ENCODE data around the gene RHAG.
"Not testable (repeated sequence)": the region's sequence is repeated elsewhere in the genome, so short reads cannot be mapped to it uniquely, and the experiment has no call there.

The RHAG gene

GRCh38 chr6:49634092-49634835 lies 2.4 kb downstream of the RHAG start:
- Histone ChIP-seq H3K9ac (no peak overlapping the region), H3K36me3 (ENCODE audit: control insufficient read depth, insufficient read depth, low read length) (no peaks in the 10 kb centered on the region), H3K4me2 (ENCODE audit: low read length) (no peak overlapping the region), H3K4me3 (ENCODE audit: low read depth, low read length) (no peak overlapping the region), H3K27ac (no peak overlapping the region), H2AFZ (no peak overlapping the region), H3K9me3 (ENCODE audit: control insufficient read depth, low read length) (no peaks in the 10 kb centered on the region), H3K27me3 (ENCODE audit: control insufficient read depth, insufficient read depth, low read length) (no peaks in the 10 kb centered on the region), H3K79me2 (no peaks in the 10 kb centered on the region), H3K4me1 (no peaks in the 10 kb centered on the region)
- no peak for TF ChIP-seq CTCF (IDR thresholded peaks at IDR 0.05)

GRCh38 chr6:49633541-49633940 lies 3.1 kb downstream of the RHAG start:
- Histone ChIP-seq H3K9me3 (ENCODE audit: control insufficient read depth, low read length) (no peaks in the 10 kb centered on the region), H3K27me3 (ENCODE audit: control insufficient read depth, insufficient read depth, low read length) (no peaks in the 10 kb centered on the region), H3K27ac (no peak overlapping the region), H3K4me3 (ENCODE audit: low read depth, low read length) (no peak overlapping the region), H2AFZ (no peak overlapping the region), H3K4me2 (ENCODE audit: low read length) (no peak overlapping the region), H3K36me3 (ENCODE audit: control insufficient read depth, insufficient read depth, low read length) (no peaks in the 10 kb centered on the region), H3K79me2 (no peaks in the 10 kb centered on the region), H3K9ac (no peak overlapping the region), H3K4me1 (no peaks in the 10 kb centered on the region)
- TF ChIP-seq CTCF (IDR thresholded peaks at IDR 0.05), result no peak

- H3K4me1 ChIP-seq, result no peaks in the 10 kb centered on the region
- H3K9ac ChIP-seq, result no peak overlapping the region
- no peak for TF ChIP-seq CTCF (IDR thresholded peaks at IDR 0.05)
Observed at GRCh38 chr6:49632727-49633126, 3.9 kb downstream of the RHAG start.

GRCh38 chr6:49629485-49630088 lies 7.1 kb downstream of the RHAG start:
- H3K27me3 ChIP-seq (ENCODE audit: control insufficient read depth, insufficient read depth, low read length); H3K36me3 ChIP-seq (ENCODE audit: control insufficient read depth, insufficient read depth, low read length); H3K9me3 ChIP-seq (ENCODE audit: control insufficient read depth, low read length); H3K9ac ChIP-seq; H3K27ac ChIP-seq; H2AFZ ChIP-seq; H3K4me1 ChIP-seq; H3K4me3 ChIP-seq (ENCODE audit: low read depth, low read length); H3K79me2 ChIP-seq; H3K4me2 ChIP-seq (ENCODE audit: low read length): not testable (repeated sequence)

More at GRCh38 chr6:49632727-49633126, 3.9 kb downstream of the RHAG start:
- Histone ChIP-seq H3K36me3 (ENCODE audit: control insufficient read depth, insufficient read depth, low read length) (no peaks in the 10 kb centered on the region), H3K27me3 (ENCODE audit: control insufficient read depth, insufficient read depth, low read length) (no peaks in the 10 kb centered on the region), H3K79me2 (no peaks in the 10 kb centered on the region), H3K4me2 (ENCODE audit: low read length) (no peak overlapping the region), H3K27ac (no peak overlapping the region), H3K9me3 (ENCODE audit: control insufficient read depth, low read length) (no peaks in the 10 kb centered on the region), H3K4me3 (ENCODE audit: low read depth, low read length) (no peak overlapping the region), H2AFZ (no peak overlapping the region)

- Histone ChIP-seq H3K9me3 (ENCODE audit: control insufficient read depth, low read length) (no peaks in the 10 kb centered on the region), H3K4me1 (no peaks in the 10 kb centered on the region), H3K4me2 (ENCODE audit: low read length) (no peak overlapping the region), H3K27ac (no peak overlapping the region), H3K36me3 (ENCODE audit: control insufficient read depth, insufficient read depth, low read length) (no peaks in the 10 kb centered on the region), H2AFZ (no peak overlapping the region), H3K9ac (no peak overlapping the region), H3K79me2 (no peaks in the 10 kb centered on the region), H3K4me3 (ENCODE audit: low read depth, low read length) (no peak overlapping the region), H3K27me3 (ENCODE audit: control insufficient read depth, insufficient read depth, low read length) (no peaks in the 10 kb centered on the region)
- no peak for TF ChIP-seq CTCF (IDR thresholded peaks at IDR 0.05)
Observed at GRCh38 chr6:49626811-49627210, 9.8 kb downstream of the RHAG start.

Data from parathyroid adenoma (tissue), 2 donors.